Stimulated activated CD8-positive, alpha-beta memory T cell treated with anti-CD3 and anti-CD28 coated beads, Interleukin-15, amount 100 ng/mL, for 48 hours (primary cell): Measurements from ENCODE around the gene PARD3.
"Not testable (repeated sequence)": the region's sequence is repeated elsewhere in the genome, so short reads cannot be mapped to it uniquely, and the experiment has no call there.

Source experiments
- DNase-seq, 2 donors: peaks; one replicate each; pipeline ENCODE4 v3.0.0-alpha.2; 2020; ENCODE audit warnings: low read depth in 2 of 2

Gene PARD3

DNA sequence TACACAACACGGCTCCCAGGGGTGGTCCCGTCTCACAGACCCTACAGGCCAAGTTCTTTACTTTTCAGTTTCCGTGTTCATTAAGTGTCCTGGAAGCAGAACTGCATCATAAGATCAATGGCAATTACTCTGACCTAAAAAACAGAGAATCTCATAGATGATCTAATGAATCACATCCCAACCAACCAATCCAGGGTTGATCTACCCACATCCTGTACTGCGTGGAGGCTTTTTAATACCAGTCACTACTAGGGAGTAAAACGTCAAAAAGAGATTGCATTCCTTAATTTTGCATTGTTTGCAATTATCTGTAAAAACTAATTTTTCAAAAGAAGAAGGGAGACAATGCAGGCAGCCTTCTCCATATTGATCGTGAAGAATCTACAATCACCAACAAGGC lies 72.6 kb downstream of the PARD3 start:
- DNase-seq = no peak

DNA sequence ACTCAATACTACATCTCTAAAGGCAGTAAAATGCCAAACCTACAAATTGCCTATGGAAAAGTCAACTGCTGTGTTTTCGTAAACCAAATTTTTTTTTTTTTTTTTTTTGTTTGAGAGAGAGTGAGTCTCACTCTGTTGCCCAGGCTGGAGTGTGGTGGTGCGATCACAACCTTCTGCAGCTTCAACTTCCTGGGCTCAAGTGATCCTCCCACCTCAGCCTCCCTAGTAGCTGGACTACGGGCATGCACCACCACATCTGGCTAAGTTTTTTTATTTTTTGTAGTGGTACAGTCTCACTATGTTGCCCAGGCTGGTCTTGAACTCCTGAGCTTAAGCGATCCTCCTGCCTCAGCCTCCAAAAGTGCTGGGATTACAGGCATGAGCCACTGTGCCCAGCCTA lies 74.0 kb downstream of the PARD3 start:
- not testable (repeated sequence) for DNase-seq

GRCh38 chr10:34740321-34740720 lies 74.8 kb downstream of the PARD3 start:
- DNase-seq = no peak

- DNase-seq = no peak
These were observed 75.2 kb downstream of the PARD3 start for GRCh38 chr10:34739915-34740314.

DNA sequence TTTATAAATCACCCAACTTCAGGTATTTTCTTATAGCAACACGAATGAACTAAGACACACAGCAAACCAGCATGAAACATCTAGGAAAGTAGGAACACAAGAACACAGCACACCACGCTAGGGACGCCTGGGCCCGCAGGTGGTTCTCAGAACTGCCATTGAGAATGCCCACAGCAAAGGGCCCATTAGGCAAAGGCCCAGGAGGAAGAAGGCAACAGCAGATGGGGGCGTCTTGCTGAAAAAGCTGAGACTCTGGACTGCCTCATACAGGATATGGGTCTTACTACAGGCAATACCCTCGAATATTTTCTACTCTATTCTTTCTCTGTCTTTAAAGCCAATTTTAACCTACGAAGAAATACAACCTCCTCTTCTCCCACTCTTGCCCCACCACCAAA lies 77.3 kb downstream of the PARD3 start:
- no peak for DNase-seq

GRCh38 chr10:34736976-34737771 lies 77.9 kb downstream of the PARD3 start:
- DNase-seq = no peak

- no peak for DNase-seq
These were observed 80.2 kb downstream of the PARD3 start for GRCh38 chr10:34734918-34735317.

DNA sequence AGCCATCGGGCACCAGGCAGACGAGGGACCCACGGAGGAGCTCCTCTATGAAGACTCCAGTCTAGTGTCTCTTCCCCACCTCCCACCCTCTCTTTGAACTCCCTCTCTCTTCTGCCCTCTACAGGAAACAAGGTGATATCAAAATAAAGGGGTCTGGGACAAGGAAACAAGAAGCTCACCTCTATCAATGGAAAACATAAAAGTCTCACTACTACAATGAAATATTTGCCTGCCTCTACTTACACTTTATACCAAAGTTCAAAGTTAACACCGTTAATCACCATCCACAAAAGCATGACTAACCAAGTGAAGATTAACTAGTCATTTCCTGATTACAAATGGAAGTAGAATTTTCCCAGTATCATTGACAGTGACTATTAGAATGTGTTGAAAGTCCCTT lies 82.2 kb downstream of the PARD3 start:
- no peak for DNase-seq

DNA sequence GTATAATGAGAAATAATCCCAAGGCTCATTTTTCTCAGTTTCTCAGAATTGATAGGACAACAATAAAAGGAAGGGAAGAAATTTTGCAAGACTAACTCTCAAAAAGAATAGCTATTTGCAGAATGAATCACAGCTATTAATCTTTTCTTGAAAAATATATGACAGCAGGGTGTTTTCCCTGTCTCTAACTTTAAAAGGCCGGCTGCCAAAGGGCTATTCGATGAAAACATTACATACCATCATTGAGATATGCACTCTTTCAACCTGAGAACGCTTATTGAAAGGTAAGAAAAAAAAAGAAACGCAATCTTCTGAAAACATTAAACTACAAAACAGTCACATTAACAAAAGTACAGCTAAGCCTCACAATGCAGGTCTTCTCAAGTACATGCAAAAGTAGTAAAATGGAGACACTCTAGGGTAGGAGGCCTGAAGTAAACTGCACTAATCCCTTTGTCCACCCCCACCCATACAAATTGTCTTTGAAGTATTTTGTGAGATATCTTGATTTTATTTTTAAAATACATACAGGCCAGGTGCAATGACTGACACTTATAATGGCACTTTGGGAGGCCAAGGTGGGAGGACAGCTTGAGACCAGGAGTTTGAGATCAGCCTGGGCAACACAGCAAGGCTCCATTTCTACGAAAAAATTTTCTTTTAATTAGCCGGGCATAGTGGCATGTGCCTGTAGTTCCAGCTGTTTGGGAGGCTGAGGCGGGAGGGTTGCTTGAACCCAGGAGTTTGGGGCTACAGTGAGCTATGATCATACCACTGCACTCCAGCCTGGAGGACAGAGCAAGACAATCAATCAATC lies 83.0 kb downstream of the PARD3 start:
- no peak for DNase-seq

DNA sequence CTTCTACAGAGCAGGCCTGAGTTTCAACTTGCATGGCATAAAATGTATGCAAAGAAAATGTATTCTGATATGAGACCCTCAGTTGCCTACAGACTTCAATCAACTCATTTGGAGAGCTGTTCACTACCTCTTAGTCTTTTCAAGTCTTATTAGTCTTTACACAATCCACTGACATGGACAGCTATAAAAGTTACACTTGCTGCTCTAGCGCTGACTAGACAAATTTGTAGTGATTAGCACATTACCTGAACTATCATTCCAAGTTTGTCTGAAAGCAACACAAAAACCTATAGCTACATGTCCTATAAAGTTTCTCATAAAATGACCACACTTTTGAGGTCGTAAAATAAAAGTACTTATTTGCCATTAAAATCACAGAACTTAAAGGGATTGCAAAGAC lies 83.9 kb downstream of the PARD3 start:
- DNase-seq = no peak

- DNase-seq = no peak
These were observed 84.4 kb downstream of the PARD3 start for GRCh38 chr10:34730726-34731125.

DNA sequence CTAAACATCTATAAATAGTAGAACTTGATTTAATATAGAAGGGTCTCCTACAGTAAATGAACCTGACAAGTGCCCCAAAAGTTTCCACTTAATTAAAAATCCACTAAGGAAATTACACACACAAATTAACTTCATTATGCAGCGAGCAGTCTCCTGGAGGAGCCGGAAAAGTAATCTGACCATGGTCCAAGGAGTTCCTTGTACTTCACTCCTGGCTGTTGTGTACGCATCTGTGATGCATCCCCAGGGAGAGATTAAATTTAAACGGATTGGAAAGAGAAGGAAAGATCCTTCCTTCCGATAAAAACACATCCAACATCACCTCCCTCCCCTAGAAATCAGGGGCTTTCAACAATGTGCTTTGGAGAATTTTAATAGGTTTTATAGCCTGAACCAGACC lies 85.5 kb downstream of the PARD3 start:
- no peak for DNase-seq

DNA sequence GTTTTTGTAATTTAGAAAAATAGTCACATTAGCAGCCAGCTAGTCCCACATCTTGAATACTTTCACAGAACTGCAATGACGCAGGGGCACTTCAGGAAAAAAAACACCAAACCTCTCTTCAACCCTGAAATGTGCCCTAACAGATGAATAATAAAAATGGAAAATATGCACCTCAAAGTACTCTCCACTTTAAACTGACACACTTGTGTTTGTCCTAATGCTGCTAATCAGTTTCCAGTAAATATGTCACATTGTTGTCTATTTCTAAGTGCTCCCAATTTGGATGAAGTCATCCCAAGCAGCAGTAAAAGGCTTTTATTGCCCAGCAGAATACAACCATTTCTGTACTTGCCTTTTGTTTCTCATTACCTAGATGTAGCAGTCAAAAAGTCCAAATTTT lies 86.7 kb downstream of the PARD3 start:
- no peak for DNase-seq

DNA sequence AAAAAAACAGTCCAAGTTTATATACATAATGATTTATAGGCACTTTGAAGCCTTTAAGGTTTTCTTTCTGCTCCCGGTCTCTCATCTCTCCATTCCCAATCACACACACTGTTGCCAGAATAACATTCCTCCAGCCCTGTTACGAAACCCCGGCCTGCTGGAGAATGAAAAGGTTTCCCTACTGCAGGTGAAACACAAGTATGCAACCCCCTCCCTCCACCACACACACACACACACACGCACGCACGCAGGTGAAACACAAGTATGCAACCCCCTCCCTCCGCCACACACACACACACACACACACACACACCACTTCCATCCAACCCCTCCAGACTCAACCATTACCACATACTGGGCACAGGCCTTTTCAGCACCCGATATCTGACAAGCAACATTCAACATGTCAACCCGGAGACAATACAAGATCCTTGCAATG lies 87.5 kb downstream of the PARD3 start:
- DNase-seq = no peak

DNA sequence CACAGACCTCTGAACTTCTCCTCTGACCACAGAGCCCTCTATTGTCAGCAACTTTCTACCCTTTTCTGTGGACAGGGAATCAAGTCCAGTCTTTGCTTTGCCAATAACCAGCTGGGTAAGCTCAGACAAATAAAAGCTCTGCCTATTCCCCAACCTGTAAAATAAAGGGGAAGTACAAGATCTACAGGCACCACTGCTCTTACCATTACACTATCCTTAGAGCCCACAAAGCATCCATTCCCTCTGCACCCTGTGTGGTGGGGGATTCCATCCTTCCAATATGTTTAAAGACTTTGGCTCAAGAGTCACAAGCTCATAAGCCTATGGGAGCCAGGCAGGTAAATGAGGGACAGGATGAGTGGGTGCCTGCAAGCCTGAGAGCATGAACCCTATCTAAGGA lies 88.2 kb downstream of the PARD3 start:
- no peak for DNase-seq

DNA sequence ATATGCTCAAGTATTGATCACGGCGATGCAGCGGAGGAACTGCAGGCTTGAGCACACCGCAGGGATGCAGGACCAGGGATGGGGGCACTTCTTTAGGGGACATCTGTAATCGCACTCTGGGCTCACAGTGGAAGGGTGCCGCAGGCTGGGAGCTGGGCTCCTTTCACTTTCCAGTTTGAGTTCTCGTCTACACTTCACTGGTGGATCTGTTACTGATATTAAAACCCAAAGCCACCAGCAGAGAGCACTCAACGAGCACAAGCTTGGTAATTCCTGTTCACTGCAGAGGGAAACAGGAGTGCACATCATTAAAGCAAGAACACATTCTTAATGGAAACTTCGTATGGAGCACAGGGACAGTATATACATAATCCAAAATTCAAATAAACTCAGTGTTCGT lies 91.3 kb downstream of the PARD3 start:
- no peak for DNase-seq

DNA sequence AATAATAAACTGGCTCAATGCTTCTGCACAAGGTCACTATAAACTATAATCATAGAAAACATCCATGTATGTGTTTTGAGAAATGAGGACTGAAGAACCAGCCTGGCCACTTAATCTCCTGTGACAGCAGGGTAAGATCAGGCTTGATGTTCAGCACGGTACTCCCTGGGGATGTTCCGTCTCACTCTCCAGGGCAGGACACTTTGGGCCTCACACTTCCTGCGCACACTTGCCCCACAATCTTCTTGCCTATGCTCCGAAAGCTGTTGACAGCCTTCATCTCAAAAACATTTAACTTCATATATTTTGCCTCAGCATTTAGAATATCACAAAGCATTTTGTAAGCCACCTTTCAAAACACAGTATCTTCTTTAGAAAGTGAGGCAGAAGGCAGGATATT lies 92.7 kb downstream of the PARD3 start:
- DNase-seq = no peak

- no peak for DNase-seq
These were observed 93.8 kb downstream of the PARD3 start for GRCh38 chr10:34721208-34721840.

DNA sequence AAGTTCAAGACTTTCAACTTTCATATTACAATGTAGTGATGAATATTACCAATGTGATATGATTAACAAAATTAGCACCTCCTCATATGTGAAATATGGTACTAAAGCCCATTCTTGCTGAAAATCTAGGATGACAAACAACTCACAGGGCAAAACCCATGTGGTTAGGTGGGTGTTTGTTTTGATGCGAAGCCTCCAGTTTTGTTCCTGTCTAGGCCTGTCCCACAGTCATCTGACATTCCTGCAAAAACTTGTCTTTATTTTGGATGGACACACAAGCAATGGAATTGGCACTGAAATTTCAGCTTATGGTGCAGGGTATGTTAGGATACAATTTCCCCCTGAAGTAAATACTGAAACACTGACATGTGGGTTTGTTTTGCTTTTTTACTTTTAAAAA lies 95.3 kb downstream of the PARD3 start:
- no peak for DNase-seq

GRCh38 chr10:34719328-34719727 lies 95.8 kb downstream of the PARD3 start:
- no peak for DNase-seq

DNA sequence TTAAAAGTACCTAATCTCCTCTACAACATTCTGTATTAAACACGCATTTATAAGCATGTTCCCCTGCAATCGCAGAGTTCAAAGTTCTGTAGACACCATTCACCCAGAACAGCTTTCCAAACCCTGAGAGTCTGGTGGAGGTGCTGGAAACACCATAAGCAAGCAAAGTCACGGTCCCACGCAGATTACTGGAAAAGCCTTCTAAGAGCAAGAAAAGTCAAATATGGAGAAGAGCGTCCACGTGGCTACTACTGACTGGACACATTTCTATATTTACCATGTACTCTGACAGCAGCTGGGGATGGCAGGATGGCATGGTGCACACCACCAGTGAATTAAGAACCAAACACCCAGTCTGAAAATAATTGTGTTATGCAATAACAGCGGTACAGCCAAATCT lies 97.7 kb downstream of the PARD3 start:
- no peak for DNase-seq

GRCh38 chr10:34716958-34717357 lies 98.1 kb downstream of the PARD3 start:
- DNase-seq = no peak

DNA sequence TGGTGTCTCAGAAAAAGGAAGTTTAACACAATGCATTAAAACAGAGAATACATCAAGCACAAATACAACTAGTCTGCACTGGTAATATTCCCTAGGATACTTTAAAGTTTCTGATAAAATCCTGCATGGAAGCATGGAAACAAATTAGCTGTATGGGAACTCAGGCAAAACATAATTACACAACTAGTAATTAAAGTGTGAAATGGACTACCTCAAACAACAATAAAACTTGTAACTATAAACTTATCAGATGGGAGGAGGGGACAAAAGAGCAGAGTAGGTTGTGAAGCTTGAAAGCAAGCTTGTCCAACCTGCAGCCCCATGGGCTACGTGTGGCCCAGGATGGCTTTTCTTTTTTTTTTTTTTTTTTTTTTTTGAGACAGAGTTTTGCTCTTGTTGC lies 98.9 kb downstream of the PARD3 start:
- DNase-seq = no peak
